Fibroblast of the aortic adventitia (primary cell): ENCODE results near the gene DOCK9. TPM values are rescaled to one million over a fixed set of nuclear protein-coding genes. Genes with fewer than 3 reads are reported as not detected.

ENCODE experiments used
- DNase-seq: peaks from one replicate; pipeline ENCODE4 v3.0.0-alpha.2; 2010; ENCODE audit warnings: low read depth
- H3K4me3 ChIP-seq: 2 replicates; pipeline ENCODE4 v1.5.1; 2011; ENCODE audit warnings: low read depth, mild to moderate bottlenecking, control low read depth, low read length, moderate library complexity
- total RNA-seq: library from RNA; depleted of rRNA; stranded (reverse); fragments of >200 nt; gene quantifications from 2 replicates; pipeline ENCODE4 v1.2.3, GENCODE V29; 2012; ENCODE audit warnings: low replicate concordance
- TF ChIP-seq, protein P1 (sequence below): IDR thresholded peaks from 2 replicates; pipeline ENCODE4 v1.5.1; 2011; ENCODE audit warnings: mild to moderate bottlenecking, low read length, control low read depth, inconsistent platforms; ENCODE audit not compliant: insufficient read depth

Gene DOCK9
- total RNA-seq, 1 donor = 28.1 TPM

DNA sequence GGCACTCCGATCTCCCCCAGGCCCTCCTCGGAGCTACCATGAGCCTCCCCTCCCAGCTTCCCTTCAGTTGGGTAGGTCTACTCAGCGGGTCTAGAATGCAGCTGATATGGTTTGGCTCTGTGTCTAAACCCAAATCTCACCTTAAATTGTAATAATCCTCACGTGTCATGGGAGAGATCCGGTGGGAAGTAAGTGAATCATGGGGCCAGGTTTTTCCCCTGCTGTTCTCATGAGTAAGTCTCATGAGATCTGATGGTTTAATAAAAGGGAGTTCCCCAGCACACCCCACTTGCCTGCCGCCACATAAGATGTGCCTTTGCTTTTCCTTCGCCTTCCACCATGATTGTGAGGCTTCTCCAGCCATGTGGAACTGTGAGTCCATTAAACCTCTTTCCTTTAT lies 14.5 kb upstream of the DOCK9 start:
- DNase-seq = no peak
- H3K4me3 ChIP-seq = no peak overlapping the region
- TF ChIP-seq, protein P1, sequence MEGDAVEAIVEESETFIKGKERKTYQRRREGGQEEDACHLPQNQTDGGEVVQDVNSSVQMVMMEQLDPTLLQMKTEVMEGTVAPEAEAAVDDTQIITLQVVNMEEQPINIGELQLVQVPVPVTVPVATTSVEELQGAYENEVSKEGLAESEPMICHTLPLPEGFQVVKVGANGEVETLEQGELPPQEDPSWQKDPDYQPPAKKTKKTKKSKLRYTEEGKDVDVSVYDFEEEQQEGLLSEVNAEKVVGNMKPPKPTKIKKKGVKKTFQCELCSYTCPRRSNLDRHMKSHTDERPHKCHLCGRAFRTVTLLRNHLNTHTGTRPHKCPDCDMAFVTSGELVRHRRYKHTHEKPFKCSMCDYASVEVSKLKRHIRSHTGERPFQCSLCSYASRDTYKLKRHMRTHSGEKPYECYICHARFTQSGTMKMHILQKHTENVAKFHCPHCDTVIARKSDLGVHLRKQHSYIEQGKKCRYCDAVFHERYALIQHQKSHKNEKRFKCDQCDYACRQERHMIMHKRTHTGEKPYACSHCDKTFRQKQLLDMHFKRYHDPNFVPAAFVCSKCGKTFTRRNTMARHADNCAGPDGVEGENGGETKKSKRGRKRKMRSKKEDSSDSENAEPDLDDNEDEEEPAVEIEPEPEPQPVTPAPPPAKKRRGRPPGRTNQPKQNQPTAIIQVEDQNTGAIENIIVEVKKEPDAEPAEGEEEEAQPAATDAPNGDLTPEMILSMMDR = no peak

DNA sequence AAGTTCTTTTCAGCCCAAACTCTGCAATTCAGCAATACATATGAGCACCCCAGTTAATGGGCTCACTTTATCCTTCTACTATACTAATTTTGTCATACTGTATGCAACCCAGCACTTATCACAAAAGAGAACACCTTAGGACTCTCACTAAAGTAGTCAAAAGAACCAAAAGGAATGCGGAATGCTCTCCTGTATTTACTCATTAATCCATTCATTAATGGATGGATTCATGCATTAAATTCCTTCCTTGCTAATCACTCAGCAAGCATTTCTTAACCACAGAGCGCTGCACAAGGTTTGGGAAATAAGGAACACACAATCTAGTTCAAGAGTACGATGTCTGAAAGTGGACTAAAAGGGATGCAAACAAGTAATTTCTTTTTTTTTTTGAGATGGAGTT lies 12.8 kb upstream of the DOCK9 start:
- TF ChIP-seq, protein P1 = no peak
- no peak overlapping the region for H3K4me3 ChIP-seq
- DNase-seq = no peak

DNA sequence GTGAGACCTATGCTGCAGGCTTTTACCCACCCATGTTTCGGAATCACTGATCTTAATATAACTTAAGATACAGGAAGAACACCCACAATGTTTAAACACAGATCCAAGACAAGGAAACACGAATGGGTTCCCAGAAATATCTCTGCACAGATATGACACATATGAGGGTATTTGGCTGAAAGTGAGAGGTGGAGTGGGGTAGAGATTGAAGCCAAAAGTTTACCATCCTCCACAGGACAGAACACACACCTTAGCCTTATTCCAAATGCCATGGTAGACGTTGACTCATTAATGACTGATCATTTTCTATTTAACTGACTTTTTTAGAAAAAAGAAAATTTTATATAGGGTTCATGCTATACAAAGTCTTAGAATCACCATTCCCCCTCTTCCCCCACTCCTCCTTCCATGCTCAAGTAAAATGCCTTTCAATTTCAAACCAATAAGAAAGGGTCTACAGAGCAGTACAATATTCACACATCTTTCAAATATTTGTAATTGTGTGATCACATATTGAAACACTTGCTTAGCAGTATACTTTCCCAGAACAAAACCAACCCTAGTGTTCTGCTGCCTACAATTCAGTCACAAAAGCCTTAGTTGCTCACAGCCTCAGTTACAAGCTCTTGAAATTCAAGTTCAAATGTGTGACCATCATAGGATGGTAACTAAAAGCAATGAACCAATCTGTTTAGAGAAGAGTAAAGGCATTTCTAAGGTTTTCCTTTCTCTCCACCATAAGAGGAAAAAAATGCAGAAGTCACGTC lies 11.8 kb upstream of the DOCK9 start:
- no peak overlapping the region for H3K4me3 ChIP-seq
- TF ChIP-seq, protein P1 = no peak
- no peak for DNase-seq

DNA sequence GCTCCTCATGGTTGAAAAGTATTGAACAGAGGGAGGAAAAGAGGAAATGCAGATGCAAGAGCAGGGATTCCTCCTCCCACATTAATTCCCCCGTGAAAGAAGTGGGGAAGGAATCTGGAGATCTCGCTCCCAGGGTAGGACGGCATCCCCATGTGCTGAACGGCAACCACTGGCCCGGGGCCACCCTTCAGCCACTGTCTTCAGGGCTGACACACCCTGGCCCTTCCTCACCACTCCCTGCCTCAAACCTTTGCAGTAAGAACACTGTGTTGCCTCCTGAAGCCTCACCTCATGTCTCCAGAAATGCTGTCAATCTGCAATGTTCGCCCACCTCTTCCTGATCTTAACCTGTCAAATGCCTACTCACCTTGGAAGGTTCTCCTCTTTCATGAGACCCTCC lies 10.9 kb upstream of the DOCK9 start:
- TF ChIP-seq, protein P1 = no peak
- H3K4me3 ChIP-seq = no peak overlapping the region
- DNase-seq = no peak

DNA sequence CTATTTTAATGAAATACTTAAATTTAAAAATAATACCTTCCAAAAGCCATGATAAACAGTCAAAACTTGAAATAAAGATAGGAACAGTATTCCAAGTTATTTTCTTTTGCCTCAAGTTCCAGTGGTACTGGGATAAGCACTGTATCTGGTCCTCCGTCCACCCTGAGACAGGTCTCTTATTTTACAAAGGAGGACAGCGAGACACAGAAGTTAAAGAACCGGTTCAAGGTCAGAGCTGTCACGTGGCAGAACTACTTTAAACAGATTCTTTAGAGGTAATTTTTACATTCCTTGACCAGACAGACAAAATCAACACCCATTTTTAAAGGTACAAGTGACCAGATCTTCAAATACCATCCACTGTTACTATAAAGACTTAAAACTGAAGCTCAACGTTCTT lies 10.4 kb upstream of the DOCK9 start:
- no peak overlapping the region for H3K4me3 ChIP-seq

DNA sequence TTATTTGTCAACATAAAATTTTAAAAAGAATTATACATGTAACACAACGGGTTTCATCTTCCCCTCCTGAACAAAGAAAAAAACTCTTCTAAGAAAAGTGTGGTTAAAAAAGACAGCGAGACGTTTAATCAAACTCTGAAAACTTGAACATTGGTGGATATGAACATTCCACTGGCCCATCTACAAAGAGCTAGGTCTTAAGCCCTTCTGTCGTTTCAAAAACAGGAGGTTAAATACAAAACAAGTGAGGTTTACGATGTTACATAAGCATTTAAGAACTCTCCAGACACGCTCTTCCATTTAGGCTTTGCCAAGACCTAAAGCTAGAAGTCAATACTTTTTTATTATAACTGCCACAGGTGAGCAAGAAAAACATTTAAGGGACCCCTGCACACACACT lies 9.4 kb upstream of the DOCK9 start:
- no peak for DNase-seq
- H3K4me3 ChIP-seq = no peak overlapping the region
- TF ChIP-seq, protein P1 = no peak

More for the DNA sequence above, 10.4 kb upstream of the DOCK9 start:
- TF ChIP-seq, protein P1 = no peak
- DNase-seq = no peak

DNA sequence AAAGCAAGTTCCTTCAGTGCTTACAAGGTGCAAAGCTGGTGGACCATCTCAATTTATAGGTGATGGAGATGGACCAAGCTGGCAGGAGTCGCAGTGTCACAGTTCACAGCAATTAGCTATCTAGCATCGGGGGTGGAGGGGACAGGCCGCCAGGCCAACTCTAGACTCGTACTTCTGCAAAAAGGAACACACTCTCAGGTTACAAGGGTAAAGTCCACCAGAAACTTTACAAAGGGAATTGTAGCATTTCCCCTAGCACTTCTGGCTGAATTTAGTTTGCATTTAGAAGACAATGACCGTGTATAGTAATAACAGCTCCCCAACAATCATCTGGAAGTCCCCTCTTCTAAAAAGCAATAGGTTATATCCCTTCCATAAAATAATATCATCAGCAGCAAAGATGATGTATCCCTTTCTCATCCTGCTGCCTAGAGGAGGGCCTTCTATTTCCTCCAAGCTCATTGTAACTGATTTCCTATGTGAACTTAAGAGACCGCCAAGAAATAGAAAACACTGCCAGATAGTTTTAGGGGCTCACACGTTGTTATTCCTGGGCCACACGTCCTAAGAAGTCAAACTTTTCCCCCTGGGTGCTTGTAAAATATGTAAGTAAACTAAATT lies 8.5 kb upstream of the DOCK9 start:
- DNase-seq = no peak
- TF ChIP-seq, protein P1 = no peak
- H3K4me3 ChIP-seq = no peak overlapping the region
